ENCODE data around the gene OR10H4.

Gene OR10H4

GRCh38 chr19:15991602-15992001 is 42.8 kb downstream of the OR10H4 start:
- Histone ChIP-seq H3K27ac (no peak overlapping the region), H3K4me3 (no peak overlapping the region), H3K36me3 (ENCODE audit: insufficient read depth, low read length) (no peaks in the 10 kb centered on the region), H3K9ac (ENCODE audit: insufficient read length) (no peak overlapping the region), H3K9me3 (ENCODE audit: low read depth, low read length) (no peaks in the 10 kb centered on the region)
- DNase-seq (ENCODE audit: low read depth, low spot score) = no peak
- TF ChIP-seq POLR2AphosphoS5 (IDR thresholded peaks at IDR 0.05; ENCODE audit: borderline replicate concordance, low read depth, low read length) (no peak), EZH2 (IDR thresholded peaks at IDR 0.05) (no peak), FOXP2 (optimal IDR thresholded peaks at IDR 0.05; ENCODE audit: control extremely low read depth, extremely low read length, insufficient read depth) (no peak)

GRCh38 chr19:15992014-15992413 is 43.2 kb downstream of the OR10H4 start:
- no peak for DNase-seq (ENCODE audit: low read depth, low spot score)
- no peaks in the 10 kb centered on the region for H3K9me3 ChIP-seq (ENCODE audit: low read depth, low read length)
- H3K36me3 ChIP-seq (ENCODE audit: insufficient read depth, low read length) = no peaks in the 10 kb centered on the region
- no peak overlapping the region for H3K9ac ChIP-seq (ENCODE audit: insufficient read length)
- TF ChIP-seq POLR2AphosphoS5 (IDR thresholded peaks at IDR 0.05; ENCODE audit: borderline replicate concordance, low read depth, low read length) (no peak), FOXP2 (optimal IDR thresholded peaks at IDR 0.05; ENCODE audit: control extremely low read depth, extremely low read length, insufficient read depth) (no peak), EZH2 (IDR thresholded peaks at IDR 0.05) (no peak)
- H3K27ac ChIP-seq = no peak overlapping the region
- no peak overlapping the region for H3K4me3 ChIP-seq

- Histone ChIP-seq H3K9me3 (ENCODE audit: low read depth, low read length) (no peaks in the 10 kb centered on the region), H3K4me3 (no peak overlapping the region)
- no peak for DNase-seq (ENCODE audit: low read depth, low spot score)
Observed at GRCh38 chr19:15995536-15995935, 46.7 kb downstream of the OR10H4 start.

GRCh38 chr19:15998166-15998565 is 49.4 kb downstream of the OR10H4 start:
- Histone ChIP-seq H3K4me3 (no peak overlapping the region), H3K27ac (no peak overlapping the region), H3K36me3 (ENCODE audit: insufficient read depth, low read length) (no peaks in the 10 kb centered on the region), H3K9me3 (ENCODE audit: low read depth, low read length) (no peaks in the 10 kb centered on the region), H3K9ac (ENCODE audit: insufficient read length) (no peak overlapping the region)
- TF ChIP-seq EZH2 (IDR thresholded peaks at IDR 0.05) (no peak), POLR2AphosphoS5 (IDR thresholded peaks at IDR 0.05; ENCODE audit: borderline replicate concordance, low read depth, low read length) (no peak), FOXP2 (optimal IDR thresholded peaks at IDR 0.05; ENCODE audit: control extremely low read depth, extremely low read length, insufficient read depth) (no peak)
- DNase-seq (ENCODE audit: low read depth, low spot score) = no peak

More at GRCh38 chr19:15995536-15995935, 46.7 kb downstream of the OR10H4 start:
- no peaks in the 10 kb centered on the region for H3K36me3 ChIP-seq (ENCODE audit: insufficient read depth, low read length)
- H3K27ac ChIP-seq = no peak overlapping the region
- H3K9ac ChIP-seq (ENCODE audit: insufficient read length) = no peak overlapping the region
- no peak for TF ChIP-seq EZH2 (IDR thresholded peaks at IDR 0.05)
- no peak for TF ChIP-seq FOXP2 (optimal IDR thresholded peaks at IDR 0.05; ENCODE audit: control extremely low read depth, extremely low read length, insufficient read depth)
- TF ChIP-seq POLR2AphosphoS5 (IDR thresholded peaks at IDR 0.05; ENCODE audit: borderline replicate concordance, low read depth, low read length) = no peak
